ENCODE results near the gene SCO1.

The SCO1 gene

DNA sequence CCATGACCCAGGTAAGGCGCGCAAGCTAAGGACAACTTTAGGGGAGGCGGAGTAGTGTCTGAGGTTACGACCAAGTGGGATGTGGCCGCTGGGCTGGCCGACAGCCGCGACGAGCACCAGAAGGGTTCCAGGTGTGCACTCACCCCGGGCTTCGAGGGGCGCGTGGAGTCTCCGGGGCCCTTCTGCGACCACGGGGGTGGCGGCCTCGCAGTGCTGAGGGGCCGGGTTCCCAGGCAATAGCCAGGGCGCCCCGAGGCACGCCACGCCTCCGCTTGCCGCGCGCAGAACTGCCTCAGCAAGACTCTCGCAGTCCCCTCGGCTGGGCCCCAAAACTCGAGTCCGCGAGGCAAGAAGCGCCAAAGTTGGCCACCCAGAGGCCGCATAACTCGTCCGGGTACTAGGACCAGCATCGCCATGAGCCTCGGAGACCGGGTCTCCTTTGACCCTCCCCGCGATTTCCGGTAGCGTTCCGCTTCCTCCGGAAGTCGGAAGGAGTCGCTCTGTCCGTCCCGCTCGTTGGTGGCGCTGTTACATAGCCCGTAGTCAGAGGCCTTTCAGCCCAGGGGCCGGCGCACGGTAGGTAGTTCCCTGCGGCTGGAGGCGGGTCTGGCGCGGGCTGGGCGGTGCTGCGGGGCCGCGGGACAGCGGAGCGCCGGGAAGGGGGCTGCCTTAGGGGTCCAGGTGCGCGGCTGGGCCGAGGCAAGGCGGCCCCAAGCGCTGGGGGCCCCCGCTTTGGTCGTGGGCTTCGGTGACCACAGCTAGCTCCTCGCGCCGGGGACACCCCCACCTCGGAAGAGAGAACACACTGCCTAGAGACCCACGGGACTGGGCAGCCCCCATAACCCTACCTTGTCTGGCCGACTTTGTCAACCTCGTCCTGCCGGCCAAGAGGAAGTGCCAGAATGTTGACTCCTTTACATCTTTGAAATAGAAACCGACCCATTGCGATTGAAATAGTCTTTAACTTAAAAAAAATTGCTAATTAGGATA, at the start of gene SCO1, which contains the start of gene ADPRM:
SCO1 (minus strand) TSS at position 442 of the 990 bp plus-strand sequence; CDS start at position 416, 26 bp downstream.
ADPRM (plus strand) TSS at position 503 of the 990 bp plus-strand sequence. CDS start 7,333 bp downstream, outside the sequence.
- peak; percentile 20 for DNase-seq (ENCODE audit: low read depth, low spot score)
- H3K4me3 ChIP-seq: peak within 1 kb of the TSS; percentile 85
- H3K9me3 ChIP-seq (ENCODE audit: low read depth, low read length): no peaks in the 10 kb centered on the region
- H3K27ac ChIP-seq: peak within 1 kb of the TSS; percentile 43
- peak within 1 kb of the TSS; percentile 83 for H3K9ac ChIP-seq (ENCODE audit: insufficient read length)
- peaks cover 33% of the 10 kb centered on the region for H3K36me3 ChIP-seq (ENCODE audit: insufficient read depth, low read length)
- no peak for TF ChIP-seq FOXP2 (optimal IDR thresholded peaks at IDR 0.05; ENCODE audit: control extremely low read depth, extremely low read length, insufficient read depth)
- peak; percentile 83; the same call in 1 of the 2 replicates for TF ChIP-seq POLR2AphosphoS5 (IDR thresholded peaks at IDR 0.05; ENCODE audit: borderline replicate concordance, low read depth, low read length)
- TF ChIP-seq EZH2 (IDR thresholded peaks at IDR 0.05): no peak

DNA sequence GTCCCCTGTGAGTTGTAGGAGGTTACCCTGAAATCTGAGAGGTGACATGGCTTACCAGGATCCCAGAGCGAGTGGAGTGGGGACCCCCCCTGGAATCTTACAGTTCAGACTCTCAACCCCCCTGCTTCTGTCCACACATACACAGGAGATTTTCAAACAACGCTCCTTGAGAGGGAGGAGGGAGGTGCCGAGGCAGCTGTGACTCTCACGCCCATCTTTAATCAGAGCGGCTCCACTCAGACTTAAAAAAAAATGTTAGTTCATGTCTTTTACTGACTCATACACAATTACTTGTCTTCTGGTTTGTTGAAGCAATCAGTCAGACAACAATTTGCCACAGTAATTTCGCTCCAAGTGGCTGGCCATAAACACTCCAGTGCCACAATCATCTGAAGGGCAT, 47.9 kb upstream of the SCO1 start:
- H3K27ac ChIP-seq: peak overlapping the region; percentile 64
- no peaks in the 10 kb centered on the region for H3K9me3 ChIP-seq (ENCODE audit: low read depth, low read length)
- H3K9ac ChIP-seq (ENCODE audit: insufficient read length): no peak overlapping the region
- no peaks in the 10 kb centered on the region for H3K36me3 ChIP-seq (ENCODE audit: insufficient read depth, low read length)
- no peak for DNase-seq (ENCODE audit: low read depth, low spot score)
- TF ChIP-seq EZH2 (IDR thresholded peaks at IDR 0.05): no peak
- no peak for TF ChIP-seq POLR2AphosphoS5 (IDR thresholded peaks at IDR 0.05; ENCODE audit: borderline replicate concordance, low read depth, low read length)
- TF ChIP-seq FOXP2 (optimal IDR thresholded peaks at IDR 0.05; ENCODE audit: control extremely low read depth, extremely low read length, insufficient read depth): no peak
- H3K4me3 ChIP-seq: peak overlapping the region; percentile 57; the same call in 1 of the 2 replicates

DNA sequence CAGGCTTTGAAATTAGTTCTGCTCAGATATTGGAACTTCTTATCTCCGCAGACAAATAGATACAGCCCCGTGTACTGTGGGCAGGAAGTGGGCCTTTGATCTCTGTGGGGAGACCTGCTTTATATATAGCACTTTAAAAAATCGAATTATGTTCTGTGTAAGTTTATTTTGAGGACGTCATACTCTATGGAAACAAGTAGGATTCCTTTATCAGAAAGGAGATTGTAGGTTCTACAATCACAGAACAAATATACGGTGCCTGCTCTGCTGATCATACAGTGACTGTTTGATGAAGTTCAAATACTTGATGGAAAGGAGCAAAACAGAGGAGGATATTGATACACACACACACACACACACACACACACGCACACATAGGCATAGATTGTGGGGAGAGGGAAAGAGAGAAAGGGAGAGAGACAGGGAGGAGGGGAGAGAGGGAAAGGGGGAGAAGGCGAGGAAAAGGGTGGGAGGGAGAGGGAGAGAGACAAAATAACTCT, 47.2 kb upstream of the SCO1 start:
- no peak for DNase-seq (ENCODE audit: low read depth, low spot score)
- Histone ChIP-seq H3K9me3 (ENCODE audit: low read depth, low read length) (no peaks in the 10 kb centered on the region), H3K9ac (ENCODE audit: insufficient read length) (no peak overlapping the region), H3K36me3 (ENCODE audit: insufficient read depth, low read length) (no peaks in the 10 kb centered on the region), H3K27ac (peak overlapping the region; percentile 64), H3K4me3 (peak overlapping the region; percentile 57)
- TF ChIP-seq EZH2 (IDR thresholded peaks at IDR 0.05) (no peak), POLR2AphosphoS5 (IDR thresholded peaks at IDR 0.05; ENCODE audit: borderline replicate concordance, low read depth, low read length) (no peak), FOXP2 (optimal IDR thresholded peaks at IDR 0.05; ENCODE audit: control extremely low read depth, extremely low read length, insufficient read depth) (no peak)

DNA sequence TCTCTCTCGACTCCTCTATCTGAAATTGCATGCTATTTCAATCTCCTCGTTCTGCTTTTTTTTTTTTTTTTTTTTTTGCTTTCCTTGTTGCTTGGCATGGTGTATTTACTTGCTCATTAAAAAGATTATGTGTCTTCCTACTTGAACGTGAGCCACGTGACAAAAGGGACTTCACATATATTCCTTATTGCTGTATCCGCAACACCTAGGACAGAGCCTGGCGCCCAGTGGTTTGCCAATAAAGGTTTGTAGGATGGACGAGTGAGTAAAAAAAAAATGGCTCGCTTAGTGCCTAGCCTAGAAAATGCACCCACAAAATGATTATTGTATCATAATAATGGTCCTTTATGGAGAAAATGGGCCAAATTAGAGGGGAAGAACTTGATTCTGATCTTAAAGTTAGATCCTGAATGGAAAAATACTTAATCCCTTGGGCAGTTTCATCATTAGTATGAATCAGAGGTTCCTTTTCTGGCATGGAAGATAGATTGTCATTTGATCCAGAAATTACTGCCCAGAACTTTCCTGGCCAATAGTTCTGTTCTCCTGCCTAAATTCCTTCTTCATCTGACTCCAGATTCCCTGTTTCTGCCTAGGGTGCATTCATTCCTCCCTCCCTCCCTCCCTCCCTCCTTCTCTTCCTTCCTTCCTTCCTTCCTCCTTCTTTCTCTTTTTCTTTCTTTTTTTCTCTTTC, 46.1 kb upstream of the SCO1 start:
- Histone ChIP-seq H3K9ac (ENCODE audit: insufficient read length) (no peak overlapping the region), H3K27ac (no peak overlapping the region), H3K4me3 (no peak overlapping the region), H3K9me3 (ENCODE audit: low read depth, low read length) (no peaks in the 10 kb centered on the region), H3K36me3 (ENCODE audit: insufficient read depth, low read length) (no peaks in the 10 kb centered on the region)
- TF ChIP-seq FOXP2 (optimal IDR thresholded peaks at IDR 0.05; ENCODE audit: control extremely low read depth, extremely low read length, insufficient read depth) (no peak), POLR2AphosphoS5 (IDR thresholded peaks at IDR 0.05; ENCODE audit: borderline replicate concordance, low read depth, low read length) (no peak), EZH2 (IDR thresholded peaks at IDR 0.05) (no peak)
- DNase-seq (ENCODE audit: low read depth, low spot score): no peak

DNA sequence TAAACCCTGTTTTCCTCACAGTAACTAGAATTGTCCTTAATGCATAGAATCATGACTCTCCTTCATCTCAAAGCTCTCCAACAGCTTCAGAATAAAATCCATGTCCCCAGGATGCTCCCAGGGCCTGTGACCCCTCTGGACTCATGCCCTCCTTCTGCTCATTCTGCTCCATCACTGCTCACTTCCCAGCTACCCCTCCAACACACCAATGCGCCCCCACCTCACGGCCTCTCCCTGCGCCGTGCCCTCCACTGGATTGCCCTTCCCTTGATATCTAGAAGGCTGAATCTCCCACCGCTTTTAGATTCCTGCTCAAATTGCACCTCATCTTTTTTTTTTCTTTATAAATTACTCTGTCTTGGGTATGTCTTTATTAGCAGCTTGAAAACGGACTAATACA, 45.1 kb upstream of the SCO1 start:
- H3K36me3 ChIP-seq (ENCODE audit: insufficient read depth, low read length): no peaks in the 10 kb centered on the region

DNA sequence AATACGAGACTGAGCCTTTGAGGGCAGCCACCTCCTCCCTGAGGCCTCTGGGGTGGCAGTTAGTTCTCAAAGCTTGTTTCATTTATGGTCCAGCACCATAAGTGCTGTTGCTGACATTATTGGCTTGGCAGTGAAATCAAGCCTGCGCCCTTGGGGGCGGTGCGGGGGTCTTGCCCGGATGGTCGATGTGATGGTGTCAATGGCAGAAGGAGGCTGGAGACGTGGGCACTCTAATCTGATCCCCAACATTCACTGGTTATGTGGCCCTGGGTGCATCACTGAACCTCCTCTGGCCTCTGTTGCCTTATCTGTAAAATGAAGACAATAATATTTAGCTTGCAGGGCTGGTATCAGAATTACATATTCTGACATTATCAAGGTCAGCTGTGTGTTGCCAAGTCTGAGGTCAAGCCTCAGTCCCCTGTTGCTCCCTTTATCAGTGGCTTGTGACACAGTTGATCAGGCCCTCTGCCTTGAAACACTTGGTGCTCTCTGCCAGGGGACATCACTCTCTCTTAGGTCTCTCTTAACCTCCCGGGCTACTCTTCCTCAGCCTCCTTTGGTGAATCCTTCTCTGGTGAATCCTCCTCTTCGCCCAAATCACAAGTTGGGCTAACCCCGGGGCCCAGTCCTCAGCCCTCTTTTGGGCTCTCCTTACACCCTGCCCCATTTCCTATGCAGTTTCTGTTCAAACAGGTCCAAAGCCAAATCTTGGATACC, 44.2 kb upstream of the SCO1 start:
- Histone ChIP-seq H3K9me3 (ENCODE audit: low read depth, low read length) (no peaks in the 10 kb centered on the region), H3K36me3 (ENCODE audit: insufficient read depth, low read length) (no peaks in the 10 kb centered on the region), H3K27ac (no peak overlapping the region), H3K4me3 (no peak overlapping the region), H3K9ac (ENCODE audit: insufficient read length) (no peak overlapping the region)
- no peak for TF ChIP-seq EZH2 (IDR thresholded peaks at IDR 0.05)
- no peak for TF ChIP-seq FOXP2 (optimal IDR thresholded peaks at IDR 0.05; ENCODE audit: control extremely low read depth, extremely low read length, insufficient read depth)
- no peak for TF ChIP-seq POLR2AphosphoS5 (IDR thresholded peaks at IDR 0.05; ENCODE audit: borderline replicate concordance, low read depth, low read length)
- no peak for DNase-seq (ENCODE audit: low read depth, low spot score)

More for the DNA sequence above, 45.1 kb upstream of the SCO1 start:
- no peak overlapping the region for H3K4me3 ChIP-seq
- TF ChIP-seq FOXP2 (optimal IDR thresholded peaks at IDR 0.05; ENCODE audit: control extremely low read depth, extremely low read length, insufficient read depth) (no peak), EZH2 (IDR thresholded peaks at IDR 0.05) (no peak), POLR2AphosphoS5 (IDR thresholded peaks at IDR 0.05; ENCODE audit: borderline replicate concordance, low read depth, low read length) (no peak)
- no peak overlapping the region for H3K27ac ChIP-seq
- DNase-seq (ENCODE audit: low read depth, low spot score): no peak
- no peak overlapping the region for H3K9ac ChIP-seq (ENCODE audit: insufficient read length)
- H3K9me3 ChIP-seq (ENCODE audit: low read depth, low read length): no peaks in the 10 kb centered on the region

DNA sequence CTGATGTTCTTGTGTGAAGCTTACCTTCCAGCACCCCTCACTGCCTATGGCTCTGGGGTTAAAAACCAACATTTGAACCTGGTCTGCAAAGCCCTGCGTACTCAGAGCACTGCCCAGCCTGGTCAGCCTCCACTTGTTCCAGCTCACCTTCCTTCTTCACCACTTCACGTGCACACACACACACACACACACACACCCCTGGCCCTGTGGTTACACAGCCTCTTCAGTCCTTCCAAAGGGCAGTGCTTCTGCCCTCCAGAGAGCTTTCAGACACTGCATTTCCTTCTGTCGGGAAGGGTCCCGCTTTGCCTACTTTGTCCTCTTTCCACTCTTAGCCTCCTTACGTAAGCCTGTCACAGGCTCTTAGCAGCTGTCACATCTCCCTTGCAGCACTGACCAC, 42.1 kb upstream of the SCO1 start:
- peak overlapping the region; percentile 77 for H3K27ac ChIP-seq
- H3K9me3 ChIP-seq (ENCODE audit: low read depth, low read length): no peaks in the 10 kb centered on the region
- DNase-seq (ENCODE audit: low read depth, low spot score): no peak
- peak overlapping the region; percentile 6 for H3K9ac ChIP-seq (ENCODE audit: insufficient read length)
- no peaks in the 10 kb centered on the region for H3K36me3 ChIP-seq (ENCODE audit: insufficient read depth, low read length)
- 0 out of 2 replicates have a peak overlapping the region, but pooled peaks have one; percentile 4 for H3K4me3 ChIP-seq
- TF ChIP-seq FOXP2 (optimal IDR thresholded peaks at IDR 0.05; ENCODE audit: control extremely low read depth, extremely low read length, insufficient read depth): no peak
- TF ChIP-seq POLR2AphosphoS5 (IDR thresholded peaks at IDR 0.05; ENCODE audit: borderline replicate concordance, low read depth, low read length): no peak
